ENCODE results near the gene PPP1R18. TPM values are rescaled to one million over a fixed set of nuclear protein-coding genes. Genes with fewer than 3 reads are reported as not detected.

Gene PPP1R18
- total and polyA plus RNA-seq, 9 of the 15 experiments (the other 6 are each of a cell fraction or from before 2014, with no cell fraction given) = 12.0 to 99.2 (median 42.6) TPM

GRCh38 chr6:30686908-30687658 is 638 bp upstream of the PPP1R18 start (continued):
- TF ChIP-seq, protein P1, sequence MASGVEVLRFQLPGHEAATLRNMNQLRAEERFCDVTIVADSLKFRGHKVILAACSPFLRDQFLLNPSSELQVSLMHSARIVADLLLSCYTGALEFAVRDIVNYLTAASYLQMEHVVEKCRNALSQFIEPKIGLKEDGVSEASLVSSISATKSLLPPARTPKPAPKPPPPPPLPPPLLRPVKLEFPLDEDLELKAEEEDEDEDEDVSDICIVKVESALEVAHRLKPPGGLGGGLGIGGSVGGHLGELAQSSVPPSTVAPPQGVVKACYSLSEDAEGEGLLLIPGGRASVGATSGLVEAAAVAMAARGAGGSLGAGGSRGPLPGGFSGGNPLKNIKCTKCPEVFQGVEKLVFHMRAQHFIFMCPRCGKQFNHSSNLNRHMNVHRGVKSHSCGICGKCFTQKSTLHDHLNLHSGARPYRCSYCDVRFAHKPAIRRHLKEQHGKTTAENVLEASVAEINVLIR (CRISPR knock-in tag; IDR thresholded peaks at IDR 0.05) = no peak
- TF ChIP-seq, protein P2, sequence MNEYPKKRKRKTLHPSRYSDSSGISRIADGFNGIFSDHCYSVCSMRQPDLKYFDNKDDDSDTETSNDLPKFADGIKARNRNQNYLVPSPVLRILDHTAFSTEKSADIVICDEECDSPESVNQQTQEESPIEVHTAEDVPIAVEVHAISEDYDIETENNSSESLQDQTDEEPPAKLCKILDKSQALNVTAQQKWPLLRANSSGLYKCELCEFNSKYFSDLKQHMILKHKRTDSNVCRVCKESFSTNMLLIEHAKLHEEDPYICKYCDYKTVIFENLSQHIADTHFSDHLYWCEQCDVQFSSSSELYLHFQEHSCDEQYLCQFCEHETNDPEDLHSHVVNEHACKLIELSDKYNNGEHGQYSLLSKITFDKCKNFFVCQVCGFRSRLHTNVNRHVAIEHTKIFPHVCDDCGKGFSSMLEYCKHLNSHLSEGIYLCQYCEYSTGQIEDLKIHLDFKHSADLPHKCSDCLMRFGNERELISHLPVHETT (CRISPR knock-in tag; conservative IDR thresholded peaks at IDR 0.05 in 1 of 2, IDR thresholded peaks at IDR 0.05 in 1 of 2) = no peak; a peak in 2 of 4 replicates
- no peak for TF ChIP-seq ELK3 (CRISPR knock-in tag; IDR thresholded peaks at IDR 0.05)
- no peak for TF ChIP-seq TFAM (CRISPR knock-in tag; conservative IDR thresholded peaks at IDR 0.05)
- no peak for TF ChIP-seq ZNF274 (IDR thresholded peaks at IDR 0.05; ENCODE audit: borderline replicate concordance, low read depth, low read length)
- TF ChIP-seq TEAD4 (IDR thresholded peaks at IDR 0.05; ENCODE audit: low read length) = 0 out of 2 replicates have a peak, but pooled peaks have one; percentile 21
- no peak for TF ChIP-seq TEAD4 (CRISPR knock-in tag; IDR thresholded peaks at IDR 0.05; ENCODE audit: borderline replicate concordance)
- TF ChIP-seq CCAR2 (IDR thresholded peaks at IDR 0.05; ENCODE audit: low read depth, low read length) = no peak
- TF ChIP-seq, protein P3, sequence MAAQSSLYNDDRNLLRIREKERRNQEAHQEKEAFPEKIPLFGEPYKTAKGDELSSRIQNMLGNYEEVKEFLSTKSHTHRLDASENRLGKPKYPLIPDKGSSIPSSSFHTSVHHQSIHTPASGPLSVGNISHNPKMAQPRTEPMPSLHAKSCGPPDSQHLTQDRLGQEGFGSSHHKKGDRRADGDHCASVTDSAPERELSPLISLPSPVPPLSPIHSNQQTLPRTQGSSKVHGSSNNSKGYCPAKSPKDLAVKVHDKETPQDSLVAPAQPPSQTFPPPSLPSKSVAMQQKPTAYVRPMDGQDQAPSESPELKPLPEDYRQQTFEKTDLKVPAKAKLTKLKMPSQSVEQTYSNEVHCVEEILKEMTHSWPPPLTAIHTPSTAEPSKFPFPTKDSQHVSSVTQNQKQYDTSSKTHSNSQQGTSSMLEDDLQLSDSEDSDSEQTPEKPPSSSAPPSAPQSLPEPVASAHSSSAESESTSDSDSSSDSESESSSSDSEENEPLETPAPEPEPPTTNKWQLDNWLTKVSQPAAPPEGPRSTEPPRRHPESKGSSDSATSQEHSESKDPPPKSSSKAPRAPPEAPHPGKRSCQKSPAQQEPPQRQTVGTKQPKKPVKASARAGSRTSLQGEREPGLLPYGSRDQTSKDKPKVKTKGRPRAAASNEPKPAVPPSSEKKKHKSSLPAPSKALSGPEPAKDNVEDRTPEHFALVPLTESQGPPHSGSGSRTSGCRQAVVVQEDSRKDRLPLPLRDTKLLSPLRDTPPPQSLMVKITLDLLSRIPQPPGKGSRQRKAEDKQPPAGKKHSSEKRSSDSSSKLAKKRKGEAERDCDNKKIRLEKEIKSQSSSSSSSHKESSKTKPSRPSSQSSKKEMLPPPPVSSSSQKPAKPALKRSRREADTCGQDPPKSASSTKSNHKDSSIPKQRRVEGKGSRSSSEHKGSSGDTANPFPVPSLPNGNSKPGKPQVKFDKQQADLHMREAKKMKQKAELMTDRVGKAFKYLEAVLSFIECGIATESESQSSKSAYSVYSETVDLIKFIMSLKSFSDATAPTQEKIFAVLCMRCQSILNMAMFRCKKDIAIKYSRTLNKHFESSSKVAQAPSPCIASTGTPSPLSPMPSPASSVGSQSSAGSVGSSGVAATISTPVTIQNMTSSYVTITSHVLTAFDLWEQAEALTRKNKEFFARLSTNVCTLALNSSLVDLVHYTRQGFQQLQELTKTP (IDR thresholded peaks at IDR 0.05; ENCODE audit: low read depth in 1 of 2, partially characterized antibody in 2 of 2) = peak; percentile 46 to 50
- no peak for TF ChIP-seq POLR2H (tag; IDR thresholded peaks at IDR 0.05; ENCODE audit: low read depth)
- TF ChIP-seq BRD9 (IDR thresholded peaks at IDR 0.05; ENCODE audit: low read depth, partially characterized antibody) = peak; percentile 88
- TF ChIP-seq KDM5B (IDR thresholded peaks at IDR 0.05; ENCODE audit: insufficient replicate concordance, low read depth, low read length) = peak; percentile 77
- TF ChIP-seq IRF9 (tag; IDR thresholded peaks at IDR 0.05) = no peak; the same call in 1 of the 2 replicates
- TF ChIP-seq CBX3 (IDR thresholded peaks at IDR 0.05; ENCODE audit: borderline replicate concordance in 1 of 2, low read length in 2 of 2) = peak in 1 of 2 experiments; percentile 64; a peak in 1 of 3 replicates
- TF ChIP-seq MCM3 (IDR thresholded peaks at IDR 0.05) = no peak
